HL-60 (cell line): Measurements from ENCODE around the gene TMEM94.

Experiments
- DNase-seq, 2 experiments: peaks; one replicate each; pipeline ENCODE4 v3.0.0-alpha.2; 2010 to 2020; ENCODE audit warnings: low read depth in 1 of 2, low spot score in 1 of 2
- H3K27ac ChIP-seq: fragments of 250-450 bp; sonication (Bioruptor Pico); replicated peaks from 2 replicates; pipeline ENCODE4 v1.5.1; 2020; ENCODE audit warnings: mild to moderate bottlenecking, moderate library complexity
- H3K27me3 ChIP-seq: fragments of 250-450 bp; sonication (Bioruptor Pico); 2 replicates; pipeline ENCODE4 v1.5.1; 2021; ENCODE audit warnings: mild to moderate bottlenecking, moderate library complexity; ENCODE audit not compliant: insufficient read depth, poor library complexity, severe bottlenecking
- H3K4me3 ChIP-seq: replicated peaks from 2 replicates; pipeline ENCODE4 v1.5.1; 2011; ENCODE audit warnings: mild to moderate bottlenecking, control low read depth, low read length; ENCODE audit not compliant: insufficient read depth
- GABPA ChIP-seq: IDR thresholded peaks from 2 replicates; pipeline ENCODE4 v1.6.1; 2012; ENCODE audit warnings: low read depth
- POLR2AphosphoS5 ChIP-seq: IDR thresholded peaks from 2 replicates; pipeline ENCODE4 v1.6.1; 2012; ENCODE audit warnings: low read depth
- SPI1 ChIP-seq: IDR thresholded peaks from 2 replicates; pipeline ENCODE4 v1.6.1; 2012; ENCODE audit warnings: low read depth, mild to moderate bottlenecking, borderline replicate concordance
- TF ChIP-seq, protein P1 (sequence below): IDR thresholded peaks from 2 replicates; pipeline ENCODE4 v1.6.1; 2012; ENCODE audit warnings: low read depth; ENCODE audit not compliant: insufficient replicate concordance
- TF ChIP-seq, protein P2 (sequence below): IDR thresholded peaks from one replicate; pipeline ENCODE4 v1.5.1; 2011; ENCODE audit warnings: low read length, control low read depth, inconsistent platforms; ENCODE audit not compliant: insufficient read depth

The TMEM94 gene

DNA sequence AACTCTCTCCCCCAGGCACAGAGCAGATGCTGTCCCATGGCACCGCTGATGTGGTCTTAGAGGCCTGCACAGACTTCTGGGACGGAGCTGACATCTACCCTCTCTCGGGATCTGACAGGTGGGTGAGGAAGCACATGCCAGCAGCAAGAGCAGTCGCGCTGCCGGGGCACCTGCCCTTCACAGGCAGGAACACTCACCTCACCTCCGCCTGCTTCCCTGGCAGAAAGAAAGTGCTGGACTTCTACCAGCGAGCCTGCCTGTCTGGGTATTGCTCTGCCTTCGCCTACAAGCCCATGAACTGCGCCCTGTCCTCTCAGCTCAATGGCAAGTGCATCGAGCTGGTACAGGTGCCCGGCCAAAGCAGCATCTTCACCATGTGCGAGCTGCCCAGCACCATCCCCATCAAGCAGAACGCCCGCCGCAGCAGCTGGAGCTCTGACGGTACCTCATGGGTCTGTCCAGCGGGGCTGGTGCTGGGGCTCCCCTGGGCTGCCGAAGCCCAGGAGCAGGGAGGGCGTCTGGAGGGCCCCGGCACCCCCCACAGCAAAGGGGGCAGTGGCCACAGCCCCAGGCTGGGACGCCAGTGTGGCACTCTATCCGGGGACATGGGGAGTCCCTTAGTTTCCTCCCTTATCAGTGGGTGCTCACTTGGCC lies 37.2 kb downstream of the TMEM94 start:
- Histone ChIP-seq H3K27me3 (no peaks in the 10 kb centered on the region), H3K4me3 (no peak overlapping the region), H3K27ac (no peak overlapping the region)
- TF ChIP-seq GABPA (no peak), SPI1 (no peak), POLR2AphosphoS5 (no peak)
- TF ChIP-seq, protein P1, sequence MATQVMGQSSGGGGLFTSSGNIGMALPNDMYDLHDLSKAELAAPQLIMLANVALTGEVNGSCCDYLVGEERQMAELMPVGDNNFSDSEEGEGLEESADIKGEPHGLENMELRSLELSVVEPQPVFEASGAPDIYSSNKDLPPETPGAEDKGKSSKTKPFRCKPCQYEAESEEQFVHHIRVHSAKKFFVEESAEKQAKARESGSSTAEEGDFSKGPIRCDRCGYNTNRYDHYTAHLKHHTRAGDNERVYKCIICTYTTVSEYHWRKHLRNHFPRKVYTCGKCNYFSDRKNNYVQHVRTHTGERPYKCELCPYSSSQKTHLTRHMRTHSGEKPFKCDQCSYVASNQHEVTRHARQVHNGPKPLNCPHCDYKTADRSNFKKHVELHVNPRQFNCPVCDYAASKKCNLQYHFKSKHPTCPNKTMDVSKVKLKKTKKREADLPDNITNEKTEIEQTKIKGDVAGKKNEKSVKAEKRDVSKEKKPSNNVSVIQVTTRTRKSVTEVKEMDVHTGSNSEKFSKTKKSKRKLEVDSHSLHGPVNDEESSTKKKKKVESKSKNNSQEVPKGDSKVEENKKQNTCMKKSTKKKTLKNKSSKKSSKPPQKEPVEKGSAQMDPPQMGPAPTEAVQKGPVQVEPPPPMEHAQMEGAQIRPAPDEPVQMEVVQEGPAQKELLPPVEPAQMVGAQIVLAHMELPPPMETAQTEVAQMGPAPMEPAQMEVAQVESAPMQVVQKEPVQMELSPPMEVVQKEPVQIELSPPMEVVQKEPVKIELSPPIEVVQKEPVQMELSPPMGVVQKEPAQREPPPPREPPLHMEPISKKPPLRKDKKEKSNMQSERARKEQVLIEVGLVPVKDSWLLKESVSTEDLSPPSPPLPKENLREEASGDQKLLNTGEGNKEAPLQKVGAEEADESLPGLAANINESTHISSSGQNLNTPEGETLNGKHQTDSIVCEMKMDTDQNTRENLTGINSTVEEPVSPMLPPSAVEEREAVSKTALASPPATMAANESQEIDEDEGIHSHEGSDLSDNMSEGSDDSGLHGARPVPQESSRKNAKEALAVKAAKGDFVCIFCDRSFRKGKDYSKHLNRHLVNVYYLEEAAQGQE = no peak
- TF ChIP-seq, protein P2, sequence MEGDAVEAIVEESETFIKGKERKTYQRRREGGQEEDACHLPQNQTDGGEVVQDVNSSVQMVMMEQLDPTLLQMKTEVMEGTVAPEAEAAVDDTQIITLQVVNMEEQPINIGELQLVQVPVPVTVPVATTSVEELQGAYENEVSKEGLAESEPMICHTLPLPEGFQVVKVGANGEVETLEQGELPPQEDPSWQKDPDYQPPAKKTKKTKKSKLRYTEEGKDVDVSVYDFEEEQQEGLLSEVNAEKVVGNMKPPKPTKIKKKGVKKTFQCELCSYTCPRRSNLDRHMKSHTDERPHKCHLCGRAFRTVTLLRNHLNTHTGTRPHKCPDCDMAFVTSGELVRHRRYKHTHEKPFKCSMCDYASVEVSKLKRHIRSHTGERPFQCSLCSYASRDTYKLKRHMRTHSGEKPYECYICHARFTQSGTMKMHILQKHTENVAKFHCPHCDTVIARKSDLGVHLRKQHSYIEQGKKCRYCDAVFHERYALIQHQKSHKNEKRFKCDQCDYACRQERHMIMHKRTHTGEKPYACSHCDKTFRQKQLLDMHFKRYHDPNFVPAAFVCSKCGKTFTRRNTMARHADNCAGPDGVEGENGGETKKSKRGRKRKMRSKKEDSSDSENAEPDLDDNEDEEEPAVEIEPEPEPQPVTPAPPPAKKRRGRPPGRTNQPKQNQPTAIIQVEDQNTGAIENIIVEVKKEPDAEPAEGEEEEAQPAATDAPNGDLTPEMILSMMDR = no peak
- no peak for DNase-seq

DNA sequence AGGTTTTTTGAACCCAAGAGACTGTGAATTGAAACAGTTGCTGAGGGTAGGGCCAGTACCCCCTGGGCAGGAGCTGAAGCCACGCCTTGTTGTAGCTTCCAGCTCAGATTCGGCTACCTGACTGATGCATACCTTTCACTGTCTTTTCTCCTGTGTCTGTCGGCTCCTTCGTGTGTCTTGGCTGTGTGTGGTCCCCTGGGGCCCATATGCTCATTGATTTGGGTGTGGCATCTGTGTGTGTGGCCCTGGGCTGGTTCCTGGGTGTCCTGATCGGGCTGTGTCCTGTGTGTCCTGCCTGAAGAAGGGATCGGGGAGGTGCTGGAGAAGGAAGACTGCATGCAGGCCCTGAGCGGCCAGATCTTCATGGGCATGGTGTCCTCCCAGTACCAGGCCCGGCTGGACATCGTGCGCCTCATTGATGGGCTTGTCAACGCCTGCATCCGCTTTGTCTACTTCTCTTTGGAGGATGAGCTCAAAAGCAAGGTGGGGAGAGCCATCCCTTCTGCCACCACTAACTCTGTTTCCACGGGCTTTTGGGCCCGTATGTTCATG lies 38.0 kb downstream of the TMEM94 start:
- no peak overlapping the region for H3K4me3 ChIP-seq
- no peak overlapping the region for H3K27ac ChIP-seq
- no peak for DNase-seq
- TF ChIP-seq SPI1 = no peak
- TF ChIP-seq, protein P2 = no peak
- TF ChIP-seq GABPA = no peak
- no peak for TF ChIP-seq POLR2AphosphoS5
- TF ChIP-seq, protein P1 = no peak
- no peaks in the 10 kb centered on the region for H3K27me3 ChIP-seq

DNA sequence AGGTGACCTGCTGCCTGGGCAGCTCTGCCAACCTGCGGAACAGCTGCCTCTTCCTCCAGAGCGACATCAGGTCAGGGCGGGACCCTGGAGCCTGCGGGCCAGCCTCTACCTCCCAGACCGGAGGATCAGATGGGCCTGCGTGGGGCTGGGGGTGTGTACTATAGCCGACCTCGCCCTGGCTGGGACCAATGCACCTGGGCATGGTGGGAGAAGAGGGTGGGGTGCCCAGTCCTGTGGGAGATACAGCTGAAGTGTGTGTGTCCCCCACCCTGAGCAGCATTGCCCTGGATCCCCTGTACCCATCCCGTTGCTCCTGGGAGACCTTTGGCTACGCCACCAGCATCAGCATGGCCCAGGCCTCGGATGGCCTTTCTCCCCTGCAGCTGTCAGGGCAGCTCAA lies 39.6 kb downstream of the TMEM94 start:
- TF ChIP-seq POLR2AphosphoS5 (no peak), GABPA (no peak)
- TF ChIP-seq, protein P2 = no peak
- Histone ChIP-seq H3K27me3 (no peaks in the 10 kb centered on the region), H3K4me3 (no peak overlapping the region), H3K27ac (no peak overlapping the region)
- DNase-seq = no peak
